ENCODE measurements around the gene LIN7B.
A peak's percentile ranks its signal among the peaks of the same experiment; 100 is the strongest.

Gene LIN7B

DNA sequence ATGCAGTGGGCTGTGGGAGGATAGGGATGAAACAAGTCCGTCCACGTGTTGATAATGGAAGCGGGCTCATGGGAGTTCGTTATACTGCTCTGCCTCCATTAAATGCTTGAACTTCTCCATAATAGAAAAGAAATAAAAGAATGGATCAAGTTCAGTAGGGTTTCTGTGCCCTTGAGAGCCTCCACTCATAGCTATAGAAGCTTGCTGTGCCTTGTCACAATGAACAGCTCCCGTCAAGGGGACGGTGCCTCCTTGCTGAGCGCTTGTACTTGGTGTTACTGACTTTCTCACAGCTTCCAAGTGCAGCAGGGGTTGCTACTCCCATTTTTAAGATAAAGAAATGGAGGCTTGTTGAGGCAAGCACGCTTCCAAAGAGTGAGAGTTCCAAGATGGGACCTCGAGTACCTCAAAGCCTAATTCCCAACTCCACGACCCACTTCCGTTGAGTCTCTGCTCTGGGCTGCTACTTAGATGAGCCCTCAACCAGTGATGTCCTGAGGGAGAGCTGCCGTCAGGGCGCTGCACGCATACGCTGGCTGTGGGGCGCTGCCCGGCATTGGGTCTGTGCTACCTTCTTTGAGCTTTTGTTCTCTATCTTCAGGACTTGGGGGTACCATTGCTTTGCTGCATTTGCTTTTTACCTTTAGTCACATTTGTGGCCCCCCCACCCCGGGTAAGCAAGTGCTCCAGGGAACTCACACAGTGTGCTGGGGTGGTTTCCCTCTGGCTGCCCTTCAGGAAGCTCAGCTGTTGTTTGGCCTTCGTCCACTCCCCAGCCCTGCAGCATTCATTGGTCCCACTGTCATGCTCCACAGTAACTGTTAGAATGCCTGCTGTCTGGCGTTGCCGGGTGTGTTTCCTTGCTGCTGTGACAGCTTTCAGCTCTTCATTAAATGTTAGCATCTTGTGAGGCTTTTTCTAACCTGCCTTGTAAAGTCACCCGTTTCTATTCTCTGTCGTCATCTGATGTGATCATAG is 19.4 kb upstream of the LIN7B start:
- no peak for DNase-seq (ENCODE audit: low spot score)

GRCh38 chr19:49097453-49098288 is 16.5 kb upstream of the LIN7B start:
- peak; percentile 83 for DNase-seq (ENCODE audit: low spot score)

DNA sequence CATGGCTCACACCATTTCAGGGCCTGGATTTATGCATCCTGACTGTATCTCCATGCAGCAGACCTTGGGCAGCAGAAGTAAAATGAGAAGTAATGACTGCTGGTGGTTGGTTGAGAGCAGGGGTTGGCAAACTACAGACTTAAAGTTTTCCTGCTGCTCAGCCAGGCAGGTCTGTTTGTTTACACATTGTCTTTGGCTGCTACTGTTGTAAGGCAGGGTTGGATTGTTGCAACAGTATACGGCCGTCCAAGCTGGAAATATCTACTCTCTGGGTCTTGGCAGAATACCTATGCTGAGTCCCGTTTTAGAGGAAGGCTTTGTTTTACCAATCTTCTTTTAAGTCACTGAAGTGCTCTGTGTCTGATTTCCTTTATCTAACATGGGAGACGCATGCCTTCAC is 15.4 kb upstream of the LIN7B start:
- DNase-seq (ENCODE audit: low spot score) = no peak

GRCh38 chr19:49101160-49101559 is 13.0 kb upstream of the LIN7B start:
- DNase-seq (ENCODE audit: low spot score) = no peak

- DNase-seq (ENCODE audit: low spot score) = no peak
Measured at GRCh38 chr19:49102303-49102702, 11.9 kb upstream of the LIN7B start.

- no peak for DNase-seq (ENCODE audit: low spot score)
Measured at GRCh38 chr19:49103331-49104085, 10.7 kb upstream of the LIN7B start.

DNA sequence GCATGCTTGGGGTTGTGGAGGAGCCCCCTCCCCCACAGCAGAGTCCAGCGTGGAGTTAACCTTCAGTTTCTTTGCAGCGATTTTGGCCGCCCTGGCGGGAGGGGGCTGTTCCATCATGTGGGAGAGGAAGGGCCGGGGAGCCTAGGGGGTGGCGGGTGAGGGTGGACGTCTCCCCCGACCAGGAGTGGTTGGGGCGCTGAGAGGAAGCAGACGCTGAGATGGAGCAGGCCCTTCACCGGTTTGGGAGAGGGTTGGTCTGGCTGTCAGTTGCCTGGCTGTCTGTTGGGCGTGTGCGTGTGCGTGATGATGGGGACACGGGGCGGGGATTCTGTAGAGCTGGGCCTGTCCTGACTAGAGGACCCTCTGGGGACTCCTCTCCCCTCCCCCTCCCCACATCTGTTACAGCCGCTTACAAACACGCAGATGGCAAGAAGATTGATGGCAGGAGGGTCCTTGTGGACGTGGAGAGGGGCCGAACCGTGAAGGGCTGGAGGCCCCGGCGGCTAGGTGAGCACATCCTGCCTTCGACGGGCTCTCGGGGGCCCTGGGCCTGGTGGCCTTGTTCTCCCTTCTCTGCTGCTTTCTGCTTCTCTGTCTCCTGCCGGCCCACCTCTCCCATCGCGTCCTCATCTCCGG is 9.8 kb upstream of the LIN7B start:
- no peak for DNase-seq (ENCODE audit: low spot score)

GRCh38 chr19:49106648-49107135 is 7.5 kb upstream of the LIN7B start:
- peak; percentile 71 for DNase-seq (ENCODE audit: low spot score)

DNA sequence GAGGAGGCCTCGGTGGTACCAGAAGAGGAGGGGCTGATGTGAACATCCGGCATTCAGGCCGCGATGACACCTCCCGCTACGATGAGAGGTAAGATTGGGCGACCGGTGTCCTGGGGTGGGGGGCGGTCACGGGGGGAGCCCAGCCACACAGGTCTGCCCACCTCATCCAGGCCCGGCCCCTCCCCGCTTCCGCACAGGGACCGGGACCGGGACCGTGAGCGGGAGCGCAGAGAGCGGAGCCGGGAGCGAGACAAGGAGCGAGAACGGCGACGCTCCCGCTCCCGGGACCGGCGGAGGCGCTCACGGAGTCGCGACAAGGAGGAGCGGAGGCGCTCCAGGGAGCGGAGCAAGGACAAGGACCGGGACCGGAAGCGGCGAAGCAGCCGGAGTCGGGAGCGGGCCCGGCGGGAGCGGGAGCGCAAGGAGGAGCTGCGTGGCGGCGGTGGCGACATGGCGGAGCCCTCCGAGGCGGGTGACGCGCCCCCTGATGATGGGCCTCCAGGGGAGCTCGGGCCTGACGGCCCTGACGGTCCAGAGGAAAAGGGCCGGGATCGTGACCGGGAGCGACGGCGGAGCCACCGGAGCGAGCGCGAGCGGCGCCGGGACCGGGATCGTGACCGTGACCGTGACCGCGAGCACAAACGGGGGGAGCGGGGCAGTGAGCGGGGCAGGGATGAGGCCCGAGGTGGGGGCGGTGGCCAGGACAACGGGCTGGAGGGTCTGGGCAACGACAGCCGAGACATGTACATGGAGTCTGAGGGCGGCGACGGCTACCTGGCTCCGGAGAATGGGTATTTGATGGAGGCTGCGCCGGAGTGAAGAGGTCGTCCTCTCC is 6.3 kb upstream of the LIN7B start:
- DNase-seq (ENCODE audit: low spot score) = no peak

DNA sequence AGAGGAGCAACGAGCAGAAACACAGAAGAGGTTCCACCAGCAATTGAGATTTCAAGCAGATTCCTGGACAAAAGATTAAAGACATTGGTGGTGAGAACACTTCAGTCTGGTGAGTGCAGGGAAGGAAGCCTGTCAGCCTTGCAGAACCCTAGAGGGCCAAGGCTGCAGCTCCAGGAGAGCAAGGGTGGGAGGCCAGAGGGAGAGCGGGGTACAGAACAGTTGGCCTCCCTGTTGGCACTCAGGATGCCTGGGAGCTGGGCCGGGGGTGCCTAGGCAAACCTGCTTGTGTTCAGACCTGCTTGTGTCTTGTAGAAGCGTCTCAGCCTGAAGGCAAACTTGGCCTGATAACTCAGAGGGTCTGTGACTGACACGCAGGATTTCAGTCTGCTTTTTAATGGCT is 5.1 kb upstream of the LIN7B start:
- no peak for DNase-seq (ENCODE audit: low spot score)

GRCh38 chr19:49109569-49110233 is 4.5 kb upstream of the LIN7B start:
- no peak for DNase-seq (ENCODE audit: low spot score)

GRCh38 chr19:49110567-49110966 is 3.6 kb upstream of the LIN7B start:
- DNase-seq (ENCODE audit: low spot score) = no peak

GRCh38 chr19:49111218-49111998 is 2.8 kb upstream of the LIN7B start:
- no peak for DNase-seq (ENCODE audit: low spot score)

- DNase-seq (ENCODE audit: low spot score) = peak; percentile 32
Measured at GRCh38 chr19:49114630-49115363, 627 bp downstream of the LIN7B start.

- no peak for DNase-seq (ENCODE audit: low spot score)
Measured at GRCh38 chr19:49116544-49116943, 2.4 kb downstream of the LIN7B start.

DNA sequence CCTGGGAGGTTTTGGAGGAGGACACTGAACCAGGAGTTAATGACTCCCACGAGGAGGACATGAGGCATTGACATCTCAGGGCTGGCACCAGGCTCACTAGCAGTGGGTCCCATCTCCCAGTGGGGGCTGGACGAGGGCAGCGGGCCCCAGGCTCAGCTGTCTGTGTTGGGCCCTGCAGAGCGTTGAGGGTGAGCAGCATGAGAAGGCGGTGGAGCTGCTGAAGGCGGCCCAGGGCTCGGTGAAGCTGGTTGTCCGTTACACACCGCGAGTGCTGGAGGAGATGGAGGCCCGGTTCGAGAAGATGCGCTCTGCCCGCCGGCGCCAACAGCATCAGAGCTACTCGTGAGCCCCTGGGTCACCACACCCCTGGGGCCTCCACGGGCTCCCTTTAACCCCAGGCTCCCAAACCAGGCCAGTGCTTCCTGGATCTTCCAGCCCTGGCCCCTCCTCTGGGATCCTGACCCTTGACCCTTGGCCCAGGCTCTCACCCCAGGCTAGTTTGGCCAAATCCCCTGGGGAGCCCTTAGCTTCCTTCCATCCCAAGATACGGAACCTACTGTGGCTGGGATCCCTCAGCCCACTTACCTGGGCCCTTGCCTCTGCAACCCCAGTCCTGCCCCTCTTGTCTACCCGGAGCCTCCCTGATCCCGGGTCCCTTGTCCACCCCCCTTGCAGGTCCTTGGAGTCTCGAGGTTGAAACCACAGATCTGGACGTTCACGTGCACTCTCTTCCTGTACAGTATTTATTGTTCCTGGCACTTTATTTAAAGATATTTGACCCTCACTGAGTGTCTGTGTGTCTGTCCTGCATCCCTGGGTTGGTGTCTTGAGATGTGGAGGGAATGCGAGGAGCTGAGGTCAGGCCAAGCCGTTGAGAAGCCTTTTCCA is 3.8 kb downstream of the LIN7B start:
- DNase-seq (ENCODE audit: low spot score) = no peak
